ENCODE results near the gene COPE. TPM values are rescaled to one million over a fixed set of nuclear protein-coding genes. Genes with fewer than 3 reads are reported as not detected.
A peak's percentile ranks its signal among the peaks of the same experiment; 100 is the strongest.

The COPE gene
- polyA plus RNA-seq, 1 donor from 2014 or later: 397 TPM

- H4K20me1 ChIP-seq (ENCODE audit: insufficient read depth): no peaks in the 10 kb centered on the region
- no peaks in the 10 kb centered on the region for H3K36me3 ChIP-seq (ENCODE audit: insufficient read depth, low read length)
- H3K4me2 ChIP-seq (ENCODE audit: low read length): no peak overlapping the region
- H3K27me3 ChIP-seq (ENCODE audit: insufficient read depth, low read depth, low read length): no peaks in the 10 kb centered on the region
- H3K79me2 ChIP-seq (replicated peaks; ENCODE audit: insufficient read depth, low read length): peaks cover 3% of the 10 kb centered on the region
- H3K4me3 ChIP-seq (ENCODE audit: low read length): peak overlapping the region; percentile 84
- TF ChIP-seq POLR2AphosphoS5 (IDR thresholded peaks at IDR 0.05) (no peak), REST (IDR thresholded peaks at IDR 0.05; ENCODE audit: borderline replicate concordance) (no peak), MXI1 (conservative IDR thresholded peaks at IDR 0.05; ENCODE audit: poor library complexity, severe bottlenecking) (no peak), CTCF (IDR thresholded peaks at IDR 0.05; ENCODE audit: poor library complexity, severe bottlenecking) (no peak), RAD21 (conservative IDR thresholded peaks at IDR 0.05) (no peak), EZH2 (IDR thresholded peaks at IDR 0.05; ENCODE audit: borderline replicate concordance, insufficient read depth, low read length, poor library complexity, severe bottlenecking) (no peak), EP300 (conservative IDR thresholded peaks at IDR 0.05; ENCODE audit: poor library complexity, severe bottlenecking) (no peak), TAF1 (IDR thresholded peaks at IDR 0.05; ENCODE audit: low read depth) (no peak), SMC3 (conservative IDR thresholded peaks at IDR 0.05; ENCODE audit: poor library complexity) (no peak)
- no peaks in the 10 kb centered on the region for H3F3A ChIP-seq (ENCODE audit: insufficient read depth, low read length, poor library complexity, severe bottlenecking)
- H2AFZ ChIP-seq (ENCODE audit: low read depth, low read length): no peak overlapping the region
- H3K9ac ChIP-seq (ENCODE audit: low read length): no peak overlapping the region
- no peak overlapping the region for H3K27ac ChIP-seq (ENCODE audit: low read length)
- H3K9me3 ChIP-seq (ENCODE audit: low read length): no peaks in the 10 kb centered on the region
- no peaks in the 10 kb centered on the region for H3K9me2 ChIP-seq (ENCODE audit: insufficient read depth, low read length)
Measured at GRCh38 chr19:18939163-18939562, 20.0 kb upstream of the COPE start.

GRCh38 chr19:18933297-18933696, 14.1 kb upstream of the COPE start:
- H3K36me3 ChIP-seq (ENCODE audit: insufficient read depth, low read length): no peaks in the 10 kb centered on the region
- H3K4me3 ChIP-seq (ENCODE audit: low read length): no peak overlapping the region
- H3K79me2 ChIP-seq (replicated peaks; ENCODE audit: insufficient read depth, low read length): no peaks in the 10 kb centered on the region
- TF ChIP-seq POLR2AphosphoS5 (IDR thresholded peaks at IDR 0.05) (no peak), EP300 (conservative IDR thresholded peaks at IDR 0.05; ENCODE audit: poor library complexity, severe bottlenecking) (no peak), CTCF (IDR thresholded peaks at IDR 0.05; ENCODE audit: poor library complexity, severe bottlenecking) (no peak), TAF1 (IDR thresholded peaks at IDR 0.05; ENCODE audit: low read depth) (no peak), MXI1 (conservative IDR thresholded peaks at IDR 0.05; ENCODE audit: poor library complexity, severe bottlenecking) (no peak), SMC3 (conservative IDR thresholded peaks at IDR 0.05; ENCODE audit: poor library complexity) (no peak), RAD21 (conservative IDR thresholded peaks at IDR 0.05) (no peak), REST (IDR thresholded peaks at IDR 0.05; ENCODE audit: borderline replicate concordance) (no peak), EZH2 (IDR thresholded peaks at IDR 0.05; ENCODE audit: borderline replicate concordance, insufficient read depth, low read length, poor library complexity, severe bottlenecking) (no peak)
- no peaks in the 10 kb centered on the region for H4K20me1 ChIP-seq (ENCODE audit: insufficient read depth)
- no peaks in the 10 kb centered on the region for H3K9me3 ChIP-seq (ENCODE audit: low read length)
- H3K9ac ChIP-seq (ENCODE audit: low read length): no peak overlapping the region
- H3K27me3 ChIP-seq (ENCODE audit: insufficient read depth, low read depth, low read length): no peaks in the 10 kb centered on the region
- H3F3A ChIP-seq (ENCODE audit: insufficient read depth, low read length, poor library complexity, severe bottlenecking): no peaks in the 10 kb centered on the region
- no peak overlapping the region for H3K27ac ChIP-seq (ENCODE audit: low read length)
- no peaks in the 10 kb centered on the region for H3K9me2 ChIP-seq (ENCODE audit: insufficient read depth, low read length)
- H3K4me2 ChIP-seq (ENCODE audit: low read length): no peak overlapping the region
- H2AFZ ChIP-seq (ENCODE audit: low read depth, low read length): no peak overlapping the region
